Esophagus muscularis mucosa (tissue), 4 donors: ENCODE data around the gene ERV3-1. TPM values are rescaled to one million over a fixed set of nuclear protein-coding genes. Genes with fewer than 3 reads are reported as not detected.

Source experiments
- DNase-seq: peaks from one replicate; pipeline ENCODE4 v3.0.0-alpha.2; 2017; ENCODE audit errors: extremely low spot score
- H3K27ac ChIP-seq, 4 donors: fragments of 200-600 bp; sonication (generic); replicated peaks in 1 of 4; 1 replicate in 3 of 4; 2 replicates in 1 of 4; pipeline ENCODE4 v1.5.1; 2016 to 2019; ENCODE audit warnings: mild to moderate bottlenecking in 1 of 4
- H3K27me3 ChIP-seq, 4 donors: fragments of 200-600 bp; sonication (generic); one replicate each; pipeline versions ENCODE4 v1.5.1 to v1.6.0; 2016 to 2019
- H3K36me3 ChIP-seq, 4 donors: fragments of 200-600 bp; sonication (generic); one replicate each; pipeline ENCODE4 v1.5.1; 2016 to 2019
- H3K4me1 ChIP-seq, 4 donors: fragments of 200-600 bp; sonication (generic); one replicate each; pipeline ENCODE4 v1.5.1; 2016 to 2019
- H3K4me3 ChIP-seq, 4 donors: fragments of 200-600 bp; sonication (generic); 1 replicate in 2 of 4; 2 replicates in 2 of 4; pipeline ENCODE4 v1.5.1; 2016 to 2019; ENCODE audit warnings: mild to moderate bottlenecking in 4 of 4, moderate library complexity in 1 of 4
- H3K9me3 ChIP-seq, 4 donors: fragments of 200-600 bp; sonication (generic); 1 replicate in 3 of 4; 2 replicates in 1 of 4; pipeline ENCODE4 v1.5.1; 2016 to 2019
- EP300 ChIP-seq: sonication (generic); formaldehyde crosslinking; IDR thresholded peaks from one replicate; pipeline ENCODE4 v1.6.1; 2017; ENCODE audit warnings: antibody characterized with exemption
- POLR2A ChIP-seq: fragments of 450-650 bp; IDR thresholded peaks from one replicate; pipeline ENCODE4 v1.6.1; 2017; ENCODE audit warnings: antibody characterized with exemption, moderate library complexity, mild to moderate bottlenecking, low read depth
- POLR2AphosphoS5 ChIP-seq, 2 donors: sonication (generic); formaldehyde crosslinking; IDR thresholded peaks; one replicate each; pipeline ENCODE4 v1.6.1; 2017; ENCODE audit warnings: antibody characterized with exemption in 2 of 2
- WGBS: methylation state at CpG from one replicate; pipeline ENCODE4 v1.1.5; 2018; 5-methylcytosine and 5-hydroxymethylcytosine counted together
- intact Hi-C: fragments of 100-400 bp; cut with DNase I; formaldehyde crosslinking; loops from one replicate; pipeline ENCODE4 v1.15.1; 2023
- total RNA-seq, 4 donors: library from RNA; depleted of rRNA; stranded (reverse); fragments of >200 nt; gene quantifications; one replicate each; pipeline versions ENCODE4 v1.1.0 to v1.2.1, GENCODE V29; 2016
- TF ChIP-seq, protein P1 (sequence below), 3 experiments: fragments of 200-600 bp in 2 of 3; fragments of 450-650 bp in 1 of 3; sonication (generic) in 2 of 3; IDR thresholded peaks; one replicate each; pipeline ENCODE4 v1.5.1; 2017 to 2019; ENCODE audit warnings: antibody characterized with exemption in 3 of 3, mild to moderate bottlenecking in 2 of 3, moderate library complexity in 1 of 3

The ERV3-1 gene
- total RNA-seq, 4 donors from 2014 or later = 5.3 to 11.6 (median 7.5) TPM

GRCh38 chr7:64997927-64998391 lies 8.5 kb downstream of the ERV3-1 start:
- H3K4me1 ChIP-seq = peaks cover 9 to 31% (median 25%) of the 10 kb centered on the region in 4 donors
- H3K4me3 ChIP-seq = no peak overlapping the region
- H3K9me3 ChIP-seq = no peaks in the 10 kb centered on the region
- no peaks in the 10 kb centered on the region for H3K27me3 ChIP-seq
- WGBS = 82% methylated on average over 8 of the region's 8 CpGs
- DNase-seq = no peak
- peak overlapping the region in 3 of 4 donors; percentile 66 to 80 (median 71) for H3K27ac ChIP-seq
- TF ChIP-seq POLR2A (no peak), POLR2AphosphoS5 (IDR thresholded peaks at IDR 0.05) (peak in 1 of 2 donors; percentile 52), EP300 (no peak)
- TF ChIP-seq, protein P1, sequence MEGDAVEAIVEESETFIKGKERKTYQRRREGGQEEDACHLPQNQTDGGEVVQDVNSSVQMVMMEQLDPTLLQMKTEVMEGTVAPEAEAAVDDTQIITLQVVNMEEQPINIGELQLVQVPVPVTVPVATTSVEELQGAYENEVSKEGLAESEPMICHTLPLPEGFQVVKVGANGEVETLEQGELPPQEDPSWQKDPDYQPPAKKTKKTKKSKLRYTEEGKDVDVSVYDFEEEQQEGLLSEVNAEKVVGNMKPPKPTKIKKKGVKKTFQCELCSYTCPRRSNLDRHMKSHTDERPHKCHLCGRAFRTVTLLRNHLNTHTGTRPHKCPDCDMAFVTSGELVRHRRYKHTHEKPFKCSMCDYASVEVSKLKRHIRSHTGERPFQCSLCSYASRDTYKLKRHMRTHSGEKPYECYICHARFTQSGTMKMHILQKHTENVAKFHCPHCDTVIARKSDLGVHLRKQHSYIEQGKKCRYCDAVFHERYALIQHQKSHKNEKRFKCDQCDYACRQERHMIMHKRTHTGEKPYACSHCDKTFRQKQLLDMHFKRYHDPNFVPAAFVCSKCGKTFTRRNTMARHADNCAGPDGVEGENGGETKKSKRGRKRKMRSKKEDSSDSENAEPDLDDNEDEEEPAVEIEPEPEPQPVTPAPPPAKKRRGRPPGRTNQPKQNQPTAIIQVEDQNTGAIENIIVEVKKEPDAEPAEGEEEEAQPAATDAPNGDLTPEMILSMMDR (IDR thresholded peaks at IDR 0.05) = no peak
- intact Hi-C loops = loop anchor here (2.0 kb wide), 1 partner anchor 41 kb away; no protein-coding TSS in a partner anchor
- H3K36me3 ChIP-seq = peaks cover 0 to 9% (median 2%) of the 10 kb centered on the region in 4 donors

GRCh38 chr7:64997164-64997908 lies 9.2 kb downstream of the ERV3-1 start:
- H3K4me1 ChIP-seq = peaks cover 3 to 29% (median 25%) of the 10 kb centered on the region in 4 donors
- H3K36me3 ChIP-seq = peaks cover 0 to 16% (median 7%) of the 10 kb centered on the region in 4 donors
- no peak for DNase-seq
- TF ChIP-seq POLR2A (no peak), POLR2AphosphoS5 (IDR thresholded peaks at IDR 0.05) (no peak), EP300 (no peak)
- TF ChIP-seq, protein P1 (IDR thresholded peaks at IDR 0.05) = no peak
- 95% methylated on average over 12 of the region's 12 CpGs for WGBS
- no peaks in the 10 kb centered on the region for H3K9me3 ChIP-seq
- no peak overlapping the region for H3K4me3 ChIP-seq
- no peaks in the 10 kb centered on the region for H3K27me3 ChIP-seq
- intact Hi-C loops = no loop called here
- peak overlapping the region in 3 of 4 donors; percentile 66 to 80 (median 71) for H3K27ac ChIP-seq

- intact Hi-C loops = no loop called here
Observed at GRCh38 chr7:64996305-64996704, 10.2 kb downstream of the ERV3-1 start.

DNA sequence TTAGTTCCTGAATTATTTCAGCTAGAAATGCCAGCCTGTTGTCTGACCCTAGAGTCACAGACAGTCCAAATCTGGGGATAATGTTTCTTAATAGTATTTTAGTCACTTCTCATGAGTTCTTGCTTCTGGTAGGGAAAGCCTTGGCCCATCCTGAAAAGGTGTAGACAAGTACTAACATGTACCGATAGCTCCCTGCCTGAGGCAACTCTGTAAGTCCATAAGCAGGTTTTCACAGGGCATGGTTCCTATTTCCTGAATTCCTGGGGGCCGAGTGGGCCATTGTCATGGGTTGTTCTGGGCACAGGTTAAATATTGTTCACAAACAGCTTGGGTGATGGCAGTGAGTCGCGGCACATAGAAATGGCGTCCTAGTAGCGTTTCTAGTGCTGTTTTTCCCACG lies 12.6 kb downstream of the ERV3-1 start:
- intact Hi-C loops = no loop called here
- DNase-seq = no peak
- 97% methylated on average over 7 of the region's 7 CpGs for WGBS
- H3K27me3 ChIP-seq = no peaks in the 10 kb centered on the region
- peaks cover 0 to 26% (median 9%) of the 10 kb centered on the region in 4 donors for H3K36me3 ChIP-seq
- TF ChIP-seq POLR2AphosphoS5 (IDR thresholded peaks at IDR 0.05) = no peak
- TF ChIP-seq EP300 = no peak
- TF ChIP-seq, protein P1 (IDR thresholded peaks at IDR 0.05) = no peak
- no peak for TF ChIP-seq POLR2A
- no peak overlapping the region for H3K27ac ChIP-seq
- no peak overlapping the region for H3K4me3 ChIP-seq
- peaks cover 0 to 20% (median 16%) of the 10 kb centered on the region in 4 donors for H3K4me1 ChIP-seq
- peaks cover 0 to 16% (median 8%) of the 10 kb centered on the region in 4 donors for H3K9me3 ChIP-seq

More at GRCh38 chr7:64996305-64996704, 10.2 kb downstream of the ERV3-1 start:
- no peak for TF ChIP-seq EP300
- TF ChIP-seq, protein P1 (IDR thresholded peaks at IDR 0.05) = no peak
- no peak for TF ChIP-seq POLR2A
- TF ChIP-seq POLR2AphosphoS5 (IDR thresholded peaks at IDR 0.05) = no peak
- 96% methylated on average over 2 of the region's 2 CpGs for WGBS
- peaks cover 0 to 26% (median 9%) of the 10 kb centered on the region in 4 donors for H3K36me3 ChIP-seq
- H3K27ac ChIP-seq = no peak overlapping the region
- no peak overlapping the region for H3K4me3 ChIP-seq
- H3K9me3 ChIP-seq = peaks cover 0 to 6% (median 2%) of the 10 kb centered on the region in 4 donors
- H3K4me1 ChIP-seq = peaks cover 0 to 26% (median 21%) of the 10 kb centered on the region in 4 donors
- DNase-seq = no peak
- H3K27me3 ChIP-seq = no peaks in the 10 kb centered on the region
